Measurements from ENCODE around the gene HIVEP3.

DNA sequence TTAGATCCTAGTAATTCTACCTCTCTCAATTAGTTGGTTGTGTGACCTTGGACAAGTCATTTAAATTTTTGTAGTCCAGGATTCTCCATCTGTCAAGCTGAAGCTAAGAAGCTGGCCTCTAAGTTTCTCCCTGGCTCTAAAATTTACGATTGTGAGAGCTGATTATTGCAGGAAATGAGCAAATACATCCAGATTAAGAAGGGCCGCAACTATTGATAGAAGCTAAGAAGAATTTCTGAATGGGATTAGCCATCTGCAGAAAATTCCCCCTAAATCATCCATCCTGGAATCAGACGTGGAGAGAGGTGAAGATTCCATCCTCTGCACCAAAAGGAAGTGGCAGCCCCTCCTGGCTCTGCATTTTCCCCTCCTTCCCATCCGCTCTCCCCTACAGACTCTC lies 55.0 kb downstream of the HIVEP3 start:
- TF ChIP-seq CTCF (conservative IDR thresholded peaks at IDR 0.05; ENCODE audit: low read length), result no peak
- TF ChIP-seq EZH2phosphoT487 (IDR thresholded peaks at IDR 0.05; ENCODE audit: borderline replicate concordance), result no peak

Data from Loucy (cell line).